ENCODE measurements around the gene CES4A.

DNA sequence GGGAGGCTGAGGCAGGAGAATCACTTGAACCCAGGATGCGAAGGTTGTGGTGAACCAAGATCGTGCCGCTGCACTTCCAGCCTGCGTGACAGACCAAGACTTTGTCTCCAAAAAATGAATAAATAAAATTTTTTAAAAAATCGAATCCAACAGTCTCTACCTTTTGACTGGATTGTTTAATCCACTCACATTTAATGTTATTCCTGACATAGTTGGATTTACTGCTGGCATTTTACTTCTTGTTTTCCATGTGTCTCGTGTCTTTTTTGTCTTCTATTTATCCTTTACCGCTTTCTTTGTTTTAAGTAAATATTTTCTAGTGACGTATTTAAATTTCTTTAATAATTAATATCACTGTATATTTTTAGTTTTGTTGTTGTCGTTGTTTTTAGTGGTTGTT lies 5.4 kb upstream of the CES4A start:
- TF ChIP-seq TAF1 (IDR thresholded peaks at IDR 0.05; ENCODE audit: borderline replicate concordance, low read depth, low read length) (no peak), POLR2A (IDR thresholded peaks at IDR 0.05; ENCODE audit: low read depth, low read length) (no peak)

Data from GM12892 (cell line).